ENCODE measurements around the gene COG5.

Gene COG5

DNA sequence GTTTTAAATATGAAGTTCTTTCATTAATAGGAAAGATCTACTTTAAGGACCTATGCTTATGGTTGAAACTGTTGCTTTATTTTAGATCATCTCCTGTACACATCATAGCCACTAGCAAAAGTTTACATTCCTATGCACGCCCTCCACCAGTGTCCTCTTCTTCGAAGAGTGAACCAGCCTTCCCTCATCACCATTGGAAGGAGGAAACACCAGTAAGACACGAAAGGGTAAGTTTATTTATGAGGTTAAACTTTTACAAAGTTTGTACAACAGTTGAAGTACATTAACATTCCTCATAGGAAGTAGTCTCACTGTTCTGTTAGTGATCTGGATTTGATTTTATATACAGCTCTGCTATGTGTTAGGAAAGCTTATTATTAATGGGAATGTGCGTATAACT is 378.0 kb downstream of the COG5 start:
- Histone ChIP-seq H3K9me3 (ENCODE audit: control insufficient read depth, low read length) (no peaks in the 10 kb centered on the region), H3K9ac (no peak overlapping the region), H2AFZ (no peak overlapping the region), H3K36me3 (ENCODE audit: control insufficient read depth, insufficient read depth, low read length) (no peaks in the 10 kb centered on the region), H3K79me2 (peaks cover 13% of the 10 kb centered on the region), H3K27me3 (ENCODE audit: control insufficient read depth, insufficient read depth, low read length) (no peaks in the 10 kb centered on the region), H3K4me3 (ENCODE audit: low read depth, low read length) (no peak overlapping the region), H3K4me1 (peaks cover 3% of the 10 kb centered on the region), H3K27ac (no peak overlapping the region), H3K4me2 (ENCODE audit: low read length) (no peak overlapping the region)
- TF ChIP-seq, protein P1, sequence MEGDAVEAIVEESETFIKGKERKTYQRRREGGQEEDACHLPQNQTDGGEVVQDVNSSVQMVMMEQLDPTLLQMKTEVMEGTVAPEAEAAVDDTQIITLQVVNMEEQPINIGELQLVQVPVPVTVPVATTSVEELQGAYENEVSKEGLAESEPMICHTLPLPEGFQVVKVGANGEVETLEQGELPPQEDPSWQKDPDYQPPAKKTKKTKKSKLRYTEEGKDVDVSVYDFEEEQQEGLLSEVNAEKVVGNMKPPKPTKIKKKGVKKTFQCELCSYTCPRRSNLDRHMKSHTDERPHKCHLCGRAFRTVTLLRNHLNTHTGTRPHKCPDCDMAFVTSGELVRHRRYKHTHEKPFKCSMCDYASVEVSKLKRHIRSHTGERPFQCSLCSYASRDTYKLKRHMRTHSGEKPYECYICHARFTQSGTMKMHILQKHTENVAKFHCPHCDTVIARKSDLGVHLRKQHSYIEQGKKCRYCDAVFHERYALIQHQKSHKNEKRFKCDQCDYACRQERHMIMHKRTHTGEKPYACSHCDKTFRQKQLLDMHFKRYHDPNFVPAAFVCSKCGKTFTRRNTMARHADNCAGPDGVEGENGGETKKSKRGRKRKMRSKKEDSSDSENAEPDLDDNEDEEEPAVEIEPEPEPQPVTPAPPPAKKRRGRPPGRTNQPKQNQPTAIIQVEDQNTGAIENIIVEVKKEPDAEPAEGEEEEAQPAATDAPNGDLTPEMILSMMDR (IDR thresholded peaks at IDR 0.05) = no peak

DNA sequence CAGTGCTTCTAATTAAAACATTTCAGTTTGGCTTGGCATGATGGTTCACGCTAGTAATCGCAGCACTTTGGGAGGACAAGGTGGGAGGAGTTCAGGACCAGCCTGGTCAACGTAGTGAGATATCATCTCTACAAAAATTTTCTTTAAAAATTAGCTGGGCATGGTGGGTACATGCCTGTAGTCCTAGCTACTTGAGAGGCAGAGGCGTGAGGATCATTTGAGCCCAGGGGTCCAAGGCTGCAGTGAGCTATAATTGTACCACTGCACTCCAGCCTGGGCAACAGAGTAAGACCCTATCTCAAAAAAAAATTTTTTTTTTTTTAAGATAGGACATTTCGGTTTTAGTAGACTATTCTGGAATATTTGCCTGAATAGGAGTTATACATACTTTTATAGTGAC is 382.5 kb downstream of the COG5 start:
- no peaks in the 10 kb centered on the region for H3K36me3 ChIP-seq (ENCODE audit: control insufficient read depth, insufficient read depth, low read length)
- peaks cover 21% of the 10 kb centered on the region for H3K4me1 ChIP-seq
- no peak overlapping the region for H3K4me2 ChIP-seq (ENCODE audit: low read length)

DNA sequence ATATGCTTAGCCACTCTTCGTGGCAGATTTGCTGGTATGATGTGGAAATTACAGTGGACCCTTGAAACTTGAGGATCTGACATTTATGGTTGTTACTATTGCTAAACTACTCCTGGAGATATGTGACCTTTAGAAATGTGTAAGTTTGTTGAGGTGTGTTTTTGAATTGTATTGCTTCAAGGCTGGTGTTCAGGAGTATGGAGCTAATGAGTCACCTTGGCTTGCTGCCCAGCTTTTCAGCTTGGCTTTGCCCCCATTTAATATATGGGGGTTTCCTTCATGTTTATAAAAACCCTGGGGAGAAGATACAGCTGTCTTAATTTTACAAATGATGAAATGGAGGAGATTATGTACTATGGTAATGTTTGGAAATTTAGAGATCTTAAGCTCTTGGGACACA is 383.3 kb downstream of the COG5 start:
- Histone ChIP-seq H3K79me2 (peaks cover 52% of the 10 kb centered on the region), H3K4me2 (ENCODE audit: low read length) (no peak overlapping the region), H2AFZ (no peak overlapping the region), H3K4me1 (peaks cover 21% of the 10 kb centered on the region), H3K27ac (no peak overlapping the region), H3K4me3 (ENCODE audit: low read depth, low read length) (no peak overlapping the region), H3K27me3 (ENCODE audit: control insufficient read depth, insufficient read depth, low read length) (no peaks in the 10 kb centered on the region), H3K36me3 (ENCODE audit: control insufficient read depth, insufficient read depth, low read length) (no peaks in the 10 kb centered on the region), H3K9me3 (ENCODE audit: control insufficient read depth, low read length) (no peaks in the 10 kb centered on the region), H3K9ac (no peak overlapping the region)
- TF ChIP-seq, protein P1 (IDR thresholded peaks at IDR 0.05) = no peak

More for the DNA sequence above, 382.5 kb downstream of the COG5 start:
- Histone ChIP-seq H3K79me2 (peaks cover 46% of the 10 kb centered on the region), H3K27me3 (ENCODE audit: control insufficient read depth, insufficient read depth, low read length) (no peaks in the 10 kb centered on the region), H3K4me3 (ENCODE audit: low read depth, low read length) (no peak overlapping the region), H3K9ac (no peak overlapping the region), H3K27ac (no peak overlapping the region), H2AFZ (no peak overlapping the region), H3K9me3 (ENCODE audit: control insufficient read depth, low read length) (no peaks in the 10 kb centered on the region)
- TF ChIP-seq, protein P1 (IDR thresholded peaks at IDR 0.05) = no peak

DNA sequence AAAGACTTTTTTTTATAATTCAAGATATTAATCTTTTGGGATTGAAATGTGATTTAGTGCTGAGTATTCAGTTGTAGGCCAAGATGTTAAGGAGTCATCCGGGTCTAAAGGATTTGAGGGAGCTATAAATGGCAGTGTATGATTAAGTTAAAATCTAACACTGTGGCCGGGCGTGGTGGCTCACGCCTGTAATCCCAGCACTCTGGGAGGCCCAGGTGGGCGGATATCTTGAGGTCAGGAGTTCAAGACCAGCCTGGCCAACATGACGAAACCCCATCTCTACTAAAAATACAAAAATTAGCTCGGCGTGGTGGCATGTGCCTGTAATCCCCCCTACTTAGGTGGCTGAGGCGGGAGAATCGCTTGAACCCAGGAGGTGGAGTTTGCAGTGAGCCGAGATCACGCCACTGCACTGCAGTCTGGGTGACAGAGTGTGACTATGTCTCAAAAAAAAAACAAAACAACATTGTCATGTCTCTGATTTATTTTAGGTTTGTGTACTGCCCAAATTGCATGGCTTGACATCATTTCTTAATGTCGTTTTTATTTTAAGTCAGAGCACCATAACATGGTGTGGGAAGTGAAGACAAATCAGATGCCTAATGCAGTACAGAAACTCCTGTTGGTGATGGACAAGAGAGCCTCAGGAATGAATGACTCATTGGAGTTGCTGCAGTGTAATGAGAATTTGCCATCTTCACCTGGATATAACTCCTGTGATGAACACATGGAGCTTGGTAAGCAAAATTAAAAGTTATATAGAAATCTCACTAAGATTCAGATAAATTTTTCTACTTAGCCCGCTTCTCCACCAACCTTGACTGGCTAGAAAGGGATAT is 384.2 kb downstream of the COG5 start:
- Histone ChIP-seq H2AFZ (no peak overlapping the region), H3K4me1 (peaks cover 22% of the 10 kb centered on the region), H3K4me3 (ENCODE audit: low read depth, low read length) (no peak overlapping the region), H3K4me2 (ENCODE audit: low read length) (no peak overlapping the region), H3K36me3 (ENCODE audit: control insufficient read depth, insufficient read depth, low read length) (no peaks in the 10 kb centered on the region), H3K27ac (no peak overlapping the region), H3K9ac (no peak overlapping the region), H3K79me2 (peaks cover 54% of the 10 kb centered on the region), H3K9me3 (ENCODE audit: control insufficient read depth, low read length) (no peaks in the 10 kb centered on the region), H3K27me3 (ENCODE audit: control insufficient read depth, insufficient read depth, low read length) (no peaks in the 10 kb centered on the region)
- TF ChIP-seq, protein P1 (IDR thresholded peaks at IDR 0.05) = no peak

Measured in parathyroid adenoma (tissue), 2 donors.